HG02885 (cell line): ENCODE results near the gene EFNA2.

Experiments used
- ATAC-seq: cut with Tn5 transposase; IDR thresholded peaks from one replicate; pipeline ENCODE4 v1.9.1; 2021; ENCODE audit warnings: mild to moderate bottlenecking; ENCODE audit not compliant: unreplicated experiment, poor library complexity

Gene EFNA2

DNA sequence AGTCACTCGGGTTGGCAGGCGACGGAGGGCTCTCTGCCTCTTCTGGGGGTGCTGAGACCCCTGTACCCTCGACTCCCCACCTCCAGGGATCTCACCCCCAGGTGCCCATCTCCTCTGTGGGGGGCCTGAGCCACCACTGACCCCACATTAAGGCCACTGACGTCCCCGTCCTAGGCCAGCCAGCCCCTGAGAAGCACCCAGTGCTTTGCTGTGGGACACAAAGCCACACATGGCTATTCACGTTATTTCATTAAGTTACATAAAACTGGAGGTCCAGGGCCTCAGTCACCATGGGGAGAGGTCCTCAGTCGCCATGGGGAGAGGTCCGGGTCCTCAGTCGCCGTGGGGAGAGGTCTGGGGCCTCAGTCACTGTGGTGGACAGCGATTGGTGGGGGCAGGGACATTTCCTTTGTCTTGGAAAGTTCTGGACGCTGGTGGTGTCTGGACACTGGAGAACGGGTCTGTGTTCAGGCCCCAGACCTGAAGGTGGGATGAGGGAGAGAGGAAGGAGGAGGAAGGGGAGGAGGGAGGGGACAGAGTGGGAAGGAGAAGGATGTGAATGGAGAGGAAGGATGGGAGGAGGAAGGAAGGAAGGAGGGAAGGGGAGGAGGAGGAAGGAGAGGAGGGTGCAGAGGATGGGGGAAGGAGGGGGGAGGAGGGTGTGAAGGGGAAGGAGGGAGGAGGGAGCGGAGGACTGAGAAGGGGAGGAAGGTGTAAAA lies 3.9 kb upstream of the EFNA2 start:
- no peak for ATAC-seq

- ATAC-seq = no peak
These were observed 3.0 kb upstream of the EFNA2 start for GRCh38 chr19:1282588-1283206.

- no peak for ATAC-seq
These were observed 2.3 kb upstream of the EFNA2 start for GRCh38 chr19:1283207-1283916.

DNA sequence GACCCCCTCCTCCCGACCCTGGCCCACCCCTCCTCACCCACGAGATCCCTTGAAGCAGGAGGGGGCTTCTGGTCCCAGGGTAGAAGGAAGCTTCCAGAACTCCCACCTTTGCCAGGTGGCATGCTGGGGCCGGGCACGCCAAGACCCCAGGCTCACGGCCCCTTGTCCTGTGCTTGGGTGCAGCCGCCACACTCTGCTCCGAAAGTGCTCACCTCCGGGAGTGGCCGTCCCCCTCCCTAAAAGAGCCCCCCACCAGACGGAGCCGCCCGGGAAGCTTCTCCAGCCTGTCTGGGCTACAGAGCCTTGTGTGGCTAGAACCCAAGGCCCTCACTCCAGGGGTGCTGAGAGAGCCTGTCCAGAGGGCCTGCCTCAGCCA lies 1.8 kb upstream of the EFNA2 start:
- ATAC-seq = no peak

- ATAC-seq = no peak
These were observed 1.2 kb upstream of the EFNA2 start for GRCh38 chr19:1284293-1284978.

DNA sequence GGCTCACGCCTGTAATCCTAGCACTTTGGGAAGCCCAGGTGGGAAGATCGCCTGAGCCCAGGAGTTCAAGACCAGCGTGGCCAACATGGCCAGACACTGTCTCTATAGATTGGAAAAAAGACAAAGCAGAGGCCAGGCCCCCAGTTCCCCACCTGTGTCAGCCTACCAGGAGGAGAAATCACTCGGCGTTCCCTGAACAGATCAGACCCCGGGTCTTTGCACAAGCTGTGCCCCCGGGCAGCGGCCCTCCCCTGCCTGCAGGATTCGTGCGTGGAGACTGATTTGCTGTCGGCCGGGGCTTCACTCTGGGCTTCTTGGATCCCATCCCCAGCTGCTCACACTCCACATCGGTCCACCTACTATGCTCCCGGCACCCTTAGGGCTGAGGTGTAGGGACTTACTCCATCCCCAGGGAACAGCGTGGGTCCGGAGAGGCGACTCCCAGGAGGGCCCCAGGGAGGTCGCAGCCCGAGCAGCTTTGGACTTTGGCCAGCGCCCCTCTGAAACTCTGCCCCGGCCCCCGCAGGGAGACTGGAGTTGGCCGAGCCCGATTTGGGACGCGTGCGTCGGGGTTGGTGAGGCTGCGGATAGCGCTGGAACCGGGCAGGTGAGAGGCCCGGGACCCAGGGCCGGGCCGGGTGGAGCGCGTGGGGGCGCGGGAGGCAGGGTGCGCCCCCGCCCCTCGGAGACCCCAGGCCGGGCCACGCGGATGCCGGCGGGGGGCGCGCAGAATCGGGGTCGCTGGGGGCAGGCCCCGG lies 515 bp upstream of the EFNA2 start:
- no peak for ATAC-seq

- ATAC-seq = no peak
These were observed 1.0 kb downstream of the EFNA2 start for GRCh38 chr19:1286487-1287353.

GRCh38 chr19:1287354-1288225 lies 1.9 kb downstream of the EFNA2 start:
- no peak for ATAC-seq

GRCh38 chr19:1288226-1288612 lies 2.5 kb downstream of the EFNA2 start:
- ATAC-seq = no peak

- no peak for ATAC-seq
These were observed 3.4 kb downstream of the EFNA2 start for GRCh38 chr19:1288833-1289685.

- no peak for ATAC-seq
These were observed 4.0 kb downstream of the EFNA2 start for GRCh38 chr19:1289686-1290025.

- no peak for ATAC-seq
These were observed 4.6 kb downstream of the EFNA2 start for GRCh38 chr19:1290196-1290702.

DNA sequence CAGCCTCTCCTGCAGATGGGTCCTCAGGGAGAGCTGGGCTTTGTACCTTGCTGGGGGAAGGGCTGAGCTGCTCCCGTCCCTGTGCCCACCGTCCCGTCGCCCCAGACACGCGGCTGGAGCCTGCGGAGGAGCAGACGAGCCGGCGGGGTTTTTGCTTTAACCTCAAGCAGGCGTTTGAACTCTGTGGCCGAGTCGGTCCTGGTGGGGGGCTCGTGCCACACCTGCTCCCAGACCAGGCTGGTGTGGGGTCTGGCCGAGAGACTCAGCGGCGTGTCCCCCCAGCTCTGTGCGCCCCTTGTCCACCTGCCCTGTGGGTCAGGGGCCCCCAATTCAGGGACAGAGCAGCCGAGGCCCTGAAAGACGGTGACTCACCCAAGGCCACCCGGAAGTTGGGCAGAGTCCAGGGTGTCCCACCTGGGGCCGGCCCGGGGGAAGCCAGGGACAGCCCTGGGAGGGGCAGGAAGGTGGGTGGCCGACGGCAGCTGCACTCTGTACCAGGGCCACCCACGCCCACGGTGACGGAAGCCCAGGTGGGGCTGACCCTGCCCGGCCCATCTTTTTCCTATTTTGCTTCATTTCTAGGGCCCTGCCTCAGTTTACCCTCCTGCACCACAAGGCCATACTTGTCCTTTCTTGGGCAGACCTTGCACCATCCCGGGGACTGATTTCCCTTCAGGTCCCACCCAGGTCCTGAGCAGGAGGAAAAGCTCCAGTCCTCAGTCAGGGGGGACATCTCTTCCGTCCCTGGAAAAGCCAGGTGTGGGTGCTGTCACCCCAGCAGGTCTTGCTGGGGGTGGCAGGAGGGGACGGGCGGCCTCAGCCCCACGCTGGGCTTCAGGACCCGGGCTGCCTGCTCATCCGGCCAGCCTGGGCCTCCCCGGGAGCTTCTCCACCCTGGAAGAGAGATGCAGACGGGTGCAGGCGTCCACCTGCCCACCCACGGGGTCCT lies 5.3 kb downstream of the EFNA2 start:
- no peak for ATAC-seq

DNA sequence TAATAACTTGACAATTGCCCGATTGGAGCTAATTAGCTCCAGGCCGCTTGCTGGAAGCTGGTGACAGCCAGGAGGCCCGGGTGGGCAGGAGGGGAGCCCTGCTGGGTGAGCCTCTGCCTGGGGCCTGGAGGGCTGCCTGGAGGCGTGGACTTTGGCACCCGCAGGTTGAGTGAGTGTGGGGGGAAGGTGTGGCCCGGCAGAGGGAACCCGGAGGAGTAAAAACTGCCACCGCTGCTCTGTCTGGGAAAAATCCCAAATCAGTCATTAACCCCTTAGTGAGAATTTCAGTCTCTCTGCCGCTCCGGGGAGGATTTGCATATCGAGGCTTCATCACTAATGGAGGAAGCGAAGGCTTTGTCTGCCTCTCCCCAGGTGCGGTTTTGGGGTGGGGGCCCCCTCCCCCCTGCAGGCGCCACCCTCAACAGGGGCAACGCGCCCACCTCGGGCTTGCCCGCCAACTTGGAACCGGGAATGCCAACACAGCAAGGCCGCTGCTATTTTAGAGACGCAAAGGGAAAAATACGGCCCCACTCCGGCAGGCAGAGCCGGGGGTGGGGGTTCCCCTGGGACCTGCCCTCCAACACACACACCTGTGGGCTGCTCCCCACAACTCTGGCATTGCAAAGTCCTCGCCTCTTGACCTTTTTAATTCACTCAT lies 6.2 kb downstream of the EFNA2 start:
- ATAC-seq = no peak

GRCh38 chr19:1292419-1293151 lies 6.9 kb downstream of the EFNA2 start:
- ATAC-seq = no peak
